ENCODE measurements around the gene MALRD1.

The MALRD1 gene

GRCh38 chr10:19096501-19097073 lies 48.0 kb downstream of the MALRD1 start:
- H3K4me3 ChIP-seq (ENCODE audit: control insufficient read depth, low read depth, low read length) = no peak overlapping the region
- no peak for TF ChIP-seq CTCF (conservative IDR thresholded peaks at IDR 0.05; ENCODE audit: control insufficient read depth, insufficient read depth, low read depth, low read length)
- DNase-seq (ENCODE audit: low read depth) = no peak

- no peak for TF ChIP-seq CTCF (conservative IDR thresholded peaks at IDR 0.05; ENCODE audit: control insufficient read depth, insufficient read depth, low read depth, low read length)
- DNase-seq (ENCODE audit: low read depth) = no peak
- H3K4me3 ChIP-seq (ENCODE audit: control insufficient read depth, low read depth, low read length) = no peak overlapping the region
Measured at GRCh38 chr10:19097151-19097550, 48.5 kb downstream of the MALRD1 start.

- no peak for TF ChIP-seq CTCF (conservative IDR thresholded peaks at IDR 0.05; ENCODE audit: control insufficient read depth, insufficient read depth, low read depth, low read length)
- DNase-seq (ENCODE audit: low read depth) = no peak
Measured at GRCh38 chr10:19098803-19099202, 50.2 kb downstream of the MALRD1 start.

GRCh38 chr10:19107406-19107805 lies 58.8 kb downstream of the MALRD1 start:
- DNase-seq (ENCODE audit: low read depth) = no peak
- TF ChIP-seq CTCF (conservative IDR thresholded peaks at IDR 0.05; ENCODE audit: control insufficient read depth, insufficient read depth, low read depth, low read length) = no peak
- no peak overlapping the region for H3K4me3 ChIP-seq (ENCODE audit: control insufficient read depth, low read depth, low read length)

More at GRCh38 chr10:19098803-19099202, 50.2 kb downstream of the MALRD1 start:
- H3K4me3 ChIP-seq (ENCODE audit: control insufficient read depth, low read depth, low read length) = no peak overlapping the region

GRCh38 chr10:19111501-19112267 lies 63.1 kb downstream of the MALRD1 start:
- DNase-seq (ENCODE audit: low read depth) = no peak
- no peak for TF ChIP-seq CTCF (conservative IDR thresholded peaks at IDR 0.05; ENCODE audit: control insufficient read depth, insufficient read depth, low read depth, low read length)
- H3K4me3 ChIP-seq (ENCODE audit: control insufficient read depth, low read depth, low read length) = no peak overlapping the region

GRCh38 chr10:19117438-19117837 lies 68.8 kb downstream of the MALRD1 start:
- no peak overlapping the region for H3K4me3 ChIP-seq (ENCODE audit: control insufficient read depth, low read depth, low read length)
- TF ChIP-seq CTCF (conservative IDR thresholded peaks at IDR 0.05; ENCODE audit: control insufficient read depth, insufficient read depth, low read depth, low read length) = no peak
- DNase-seq (ENCODE audit: low read depth) = no peak
